Measurements from ENCODE around the gene ENGASE. TPM values are rescaled to one million over a fixed set of nuclear protein-coding genes. Genes with fewer than 3 reads are reported as not detected.

ENGASE gene
- total and polyA plus RNA-seq, 2 of the 4 experiments (the other 2 are of a cell fraction) = 3.9 to 12.1 TPM

DNA sequence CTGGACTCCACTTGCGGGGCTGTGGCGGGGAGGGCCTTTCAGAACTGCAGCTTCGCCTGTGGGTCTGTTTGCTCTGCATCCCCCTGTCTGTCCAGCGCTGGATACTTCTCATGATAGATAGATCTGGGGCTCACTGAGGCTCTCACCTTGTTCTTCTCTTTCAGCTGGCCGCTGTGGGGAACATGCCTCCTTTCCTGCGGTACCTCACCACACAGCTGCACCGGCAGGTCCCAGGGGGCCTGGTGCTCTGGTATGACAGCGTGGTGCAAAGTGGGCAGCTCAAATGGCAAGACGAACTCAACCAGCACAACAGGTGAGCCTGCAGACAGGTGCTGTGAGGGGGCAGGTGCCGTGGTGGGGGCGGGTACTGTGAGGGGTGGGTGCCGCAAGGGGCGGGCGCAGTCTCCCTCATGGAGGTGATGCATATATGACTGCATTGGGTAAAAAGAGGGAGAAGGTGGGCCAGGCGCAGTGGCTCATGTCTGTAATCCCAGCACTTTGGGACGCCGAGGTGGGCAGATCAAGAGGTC, 6.2 kb downstream of the ENGASE start:
- POLR2A ChIA-PET (ENCODE audit: unreplicated experiment) = interaction anchor here (0.5 kb wide), 1 partner anchor 21 kb away, joined by 3 read pairs; no protein-coding TSS in a partner anchor
- Histone ChIP-seq H3K4me3 (ENCODE audit: insufficient read depth, low read depth, low read length) (no peak overlapping the region), H4K8ac (ENCODE audit: low read depth in 2 of 2, low read length in 2 of 2) (no peak overlapping the region), H3K4me1 (ENCODE audit: control insufficient read depth, insufficient read depth, low read length) (no peaks in the 10 kb centered on the region), H2AK5ac (ENCODE audit: low read depth, low read length) (no peak overlapping the region), H2AK9ac (replicated peaks; ENCODE audit: low read depth, low read length, poor library complexity) (no peak overlapping the region), H3K4ac (ENCODE audit: low read depth, low read length) (no peak overlapping the region), H4K5ac (ENCODE audit: low read depth, low read length) (no peak overlapping the region), H3K23ac (ENCODE audit: low read depth, low read length) (no peak overlapping the region), H3K9me3 (ENCODE audit: control insufficient read depth, insufficient read depth, low read length) (no peaks in the 10 kb centered on the region), H2BK5ac (ENCODE audit: low read depth, low read length, poor library complexity, severe bottlenecking) (no peak overlapping the region), H3K56ac (ENCODE audit: extremely low read depth, insufficient read depth, low read length) (no peak overlapping the region), H4K91ac (ENCODE audit: insufficient read depth, low read depth, low read length) (no peak overlapping the region), H3K4me2 (ENCODE audit: low read depth, low read length) (no peak overlapping the region), H3K18ac (ENCODE audit: low read depth, low read length) (no peak overlapping the region), H2BK15ac (ENCODE audit: low read depth, low read length) (no peak overlapping the region), H3K36me3 (ENCODE audit: control insufficient read depth, insufficient read depth, low read length) (peaks cover 38% of the 10 kb centered on the region), H2BK120ac (ENCODE audit: low read depth, low read length) (no peak overlapping the region), H3K9ac (ENCODE audit: low read depth, low read length) (no peak overlapping the region), H3K27ac (ENCODE audit: insufficient read depth, low read length) (no peak overlapping the region), H3K27me3 (ENCODE audit: control insufficient read depth, insufficient read depth, low read length) (no peaks in the 10 kb centered on the region), H2AFZ (replicated peaks; ENCODE audit: low read length, poor library complexity) (no peak overlapping the region), H3K9me1 (ENCODE audit: insufficient read depth, low read length) (no peaks in the 10 kb centered on the region; the same call in 1 of the 2 replicates), H3K79me1 (ENCODE audit: low read depth in 1 of 2, low read length in 2 of 2) (peaks cover 0 to 7% of the 10 kb centered on the region in 2 experiments; a peak in 2 of 4 replicates), H4K20me1 (ENCODE audit: insufficient read depth, low read length) (0 out of 2 replicates have a peak, but pooled peaks cover 4% of the 10 kb centered on the region), H3K14ac (replicated peaks; ENCODE audit: low read depth, low read length) (no peak overlapping the region), H2BK20ac (ENCODE audit: low read depth, low read length) (no peak overlapping the region)
- TF ChIP-seq CEBPB (IDR thresholded peaks at IDR 0.05; ENCODE audit: low read depth, low read length) = no peak
- no peak for TF ChIP-seq USF2 (IDR thresholded peaks at IDR 0.05; ENCODE audit: low read depth, low read length)
- no peak for TF ChIP-seq MAFK (IDR thresholded peaks at IDR 0.05; ENCODE audit: low read depth, low read length)
- TF ChIP-seq RCOR1 (IDR thresholded peaks at IDR 0.05; ENCODE audit: insufficient replicate concordance, low read length) = no peak
- no peak for TF ChIP-seq FOS (IDR thresholded peaks at IDR 0.05; ENCODE audit: low read depth, low read length)
- TF ChIP-seq CTCF (conservative IDR thresholded peaks at IDR 0.05; ENCODE audit: low read depth, low read length) = no peak
- TF ChIP-seq MXI1 (IDR thresholded peaks at IDR 0.05; ENCODE audit: borderline replicate concordance, low read depth, low read length) = no peak
- TF ChIP-seq CHD1 (IDR thresholded peaks at IDR 0.05; ENCODE audit: low read depth, low read length) = no peak
- no peak for TF ChIP-seq RFX5 (IDR thresholded peaks at IDR 0.05; ENCODE audit: low read depth, low read length)
- TF ChIP-seq, protein P1, sequence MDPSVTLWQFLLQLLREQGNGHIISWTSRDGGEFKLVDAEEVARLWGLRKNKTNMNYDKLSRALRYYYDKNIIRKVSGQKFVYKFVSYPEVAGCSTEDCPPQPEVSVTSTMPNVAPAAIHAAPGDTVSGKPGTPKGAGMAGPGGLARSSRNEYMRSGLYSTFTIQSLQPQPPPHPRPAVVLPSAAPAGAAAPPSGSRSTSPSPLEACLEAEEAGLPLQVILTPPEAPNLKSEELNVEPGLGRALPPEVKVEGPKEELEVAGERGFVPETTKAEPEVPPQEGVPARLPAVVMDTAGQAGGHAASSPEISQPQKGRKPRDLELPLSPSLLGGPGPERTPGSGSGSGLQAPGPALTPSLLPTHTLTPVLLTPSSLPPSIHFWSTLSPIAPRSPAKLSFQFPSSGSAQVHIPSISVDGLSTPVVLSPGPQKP (IDR thresholded peaks at IDR 0.05; ENCODE audit: borderline replicate concordance, low read depth, low read length) = no peak
- TF ChIP-seq POLR2A (IDR thresholded peaks at IDR 0.05; ENCODE audit: low read depth, low read length) = no peak
- TF ChIP-seq RAD21 (IDR thresholded peaks at IDR 0.05; ENCODE audit: low read length) = no peak
- no peak for TF ChIP-seq NFE2L2 (IDR thresholded peaks at IDR 0.05; ENCODE audit: low read depth, low read length)
- intact Hi-C loops (cut with micrococcal nuclease) (no loop called here), dilution Hi-C loops (cut with HindIII; ENCODE audit: low sequenced_read_pairs, unreplicated experiment) (no loop called here), in situ Hi-C loops (cut with MboI; ENCODE audit: low sequenced_read_pairs) (loop anchor here (5.0 to 25.0 kb wide), 3 partner anchors 59 to 631 kb away; partner anchors contain the start of gene C1QTNF1)
- 100% methylated on average over 8 of the region's 17 CpGs; no CpG with 5 or more reads in 1 of the 2 experiments for WGBS, 2 experiments (ENCODE audit: extremely low coverage in 2 of 2, insufficient read length in 1 of 2)
- BruUV-seq (replicated peaks) = no TSS peak
- ATAC-seq (ENCODE audit: low read depth) (no peak), DNase-seq (no peak)
- CTCF ChIA-PET = no interaction called here
